GM12878 (cell line): ENCODE data around the gene TRERF1. TPM values are rescaled to one million over a fixed set of nuclear protein-coding genes. Genes with fewer than 3 reads are reported as not detected.

ENCODE experiments used
- ATAC-seq: fragments of 200-7000 bp; cut with Tn5 transposase; 3 replicates; pipeline ENCODE4 v1.9.1; 2020; ENCODE audit warnings: mild to moderate bottlenecking, moderate library complexity
- BruUV-seq: library from RNA; stranded (reverse); fragments of 400-500 nt; replicated peaks from 2 replicates; lab custom pipeline; 2021; lab: Mats Ljungman, UMichigan
- CTCF ChIA-PET: fragments of 300-600 bp; sonication (Branson Sonifier 250); formaldehyde crosslinking; extraction: SDS; loops from one replicate; lab custom pipeline; 2021; ENCODE audit warnings: inconsistent platforms; lab: Yijun Ruan, JAX
- POLR2A ChIA-PET: fragments of 350-600 bp; formaldehyde crosslinking; extraction: SDS; loops from one replicate; lab custom pipeline; 2021; ENCODE audit warnings: inconsistent platforms; lab: Charles Lee
- RAD21 ChIA-PET: fragments of 300-600 bp; sonication (Branson Sonifier 250); formaldehyde crosslinking; loops from one replicate; lab custom pipeline; 2023; ENCODE audit warnings: antibody characterized with exemption; ENCODE audit not compliant: unreplicated experiment; lab: Charles Lee
- SMC1A ChIA-PET: fragments of 300-600 bp; sonication (Branson Sonifier 250); formaldehyde crosslinking; loops from one replicate; lab custom pipeline; 2023; ENCODE audit not compliant: unreplicated experiment, uncharacterized antibody; lab: Charles Lee
- DNase-seq: peaks from one replicate; pipeline ENCODE4 v3.0.0-alpha.2; 2011; ENCODE audit warnings: low read depth, low spot score
- FAIRE-seq: peaks from 3 replicates; lab custom pipeline; 2011; peaks lifted over from hg19 to GRCh38; lab: Jason Lieb, UNC
- H2AFZ ChIP-seq: 2 replicates; pipeline ENCODE4 v1.6.0; 2011; ENCODE audit warnings: low read depth, low read length, control low read depth; ENCODE audit not compliant: control insufficient read depth
- H3K27ac ChIP-seq: 2 replicates; pipeline ENCODE4 v1.5.1; 2011; ENCODE audit warnings: control low read depth; ENCODE audit not compliant: control insufficient read depth, insufficient read depth
- H3K27me3 ChIP-seq, 2 experiments: replicated peaks in 1 of 2; 2 replicates each; pipeline versions ENCODE4 v1.6.0 to v1.6.1; 2011; ENCODE audit warnings: low read length in 1 of 2; ENCODE audit not compliant: control insufficient read depth in 2 of 2, insufficient read depth in 2 of 2
- H3K36me3 ChIP-seq, 2 experiments: 2 replicates each; pipeline ENCODE4 v1.5.1; 2011; ENCODE audit warnings: low read length in 1 of 2; ENCODE audit not compliant: control insufficient read depth in 2 of 2, insufficient read depth in 2 of 2
- H3K4me1 ChIP-seq: 2 replicates; pipeline ENCODE4 v1.6.1; 2011; ENCODE audit warnings: mild to moderate bottlenecking, low read length, moderate library complexity, mixed read lengths; ENCODE audit not compliant: control insufficient read depth, insufficient read depth
- H3K4me2 ChIP-seq: 2 replicates; pipeline ENCODE4 v1.6.0; 2011; ENCODE audit warnings: control low read depth; ENCODE audit not compliant: control insufficient read depth, insufficient read depth
- H3K4me3 ChIP-seq: fragments of 200-600 bp; sonication (generic); 2 replicates; pipeline ENCODE4 v1.5.1; 2016
- H3K79me2 ChIP-seq: 2 replicates; pipeline ENCODE4 v1.6.0; 2011; ENCODE audit warnings: low read length; ENCODE audit not compliant: control insufficient read depth, insufficient read depth
- H3K9ac ChIP-seq: 2 replicates; pipeline ENCODE4 v1.8.0; 2011; ENCODE audit warnings: low read length, control low read depth, mixed read lengths; ENCODE audit not compliant: control insufficient read depth, insufficient read depth
- H3K9me3 ChIP-seq: replicated peaks from 3 replicates; pipeline ENCODE4 v1.5.1; 2011; ENCODE audit warnings: mild to moderate bottlenecking, low read length; ENCODE audit not compliant: control insufficient read depth, insufficient read depth
- H4K20me1 ChIP-seq: 2 replicates; pipeline ENCODE4 v1.6.0; 2011; ENCODE audit not compliant: control insufficient read depth, insufficient read depth
- BCL11A ChIP-seq: IDR thresholded peaks from 2 replicates; pipeline ENCODE4 v1.6.1; 2011; ENCODE audit warnings: low read depth, low read length
- BRCA1 ChIP-seq: IDR thresholded peaks from 2 replicates; pipeline ENCODE4 v1.6.1; 2011; ENCODE audit warnings: low read depth, low read length, improper control_type of control experiment
- CBX3 ChIP-seq: fragments of 200-600 bp; sonication (generic); IDR thresholded peaks from 2 replicates; pipeline ENCODE4 v1.6.1; 2016; ENCODE audit warnings: low read depth, borderline replicate concordance
- CBX5 ChIP-seq: sonication (generic); IDR thresholded peaks from 2 replicates; pipeline ENCODE4 v1.6.1; 2016; ENCODE audit warnings: low read depth, moderate library complexity, mild to moderate bottlenecking, inconsistent platforms
- FOXK2 ChIP-seq: fragments of 450-650 bp; IDR thresholded peaks from 2 replicates; pipeline ENCODE4 v1.6.1; 2017; ENCODE audit warnings: mild to moderate bottlenecking, moderate library complexity
- IKZF2 ChIP-seq, 2 experiments: fragments of 450-650 bp; IDR thresholded peaks; 2 replicates each; pipeline ENCODE4 v1.6.1; 2017; ENCODE audit warnings: mild to moderate bottlenecking in 2 of 2, moderate library complexity in 2 of 2
- NR2F1 ChIP-seq: fragments of 450-650 bp; conservative IDR thresholded peaks from 2 replicates; pipeline ENCODE4 v1.6.1; 2017; ENCODE audit warnings: mild to moderate bottlenecking
- POLR2AphosphoS5 ChIP-seq: IDR thresholded peaks from 2 replicates; pipeline ENCODE4 v1.6.1; 2011; ENCODE audit warnings: mild to moderate bottlenecking, low read length, inconsistent platforms
- SMAD5 ChIP-seq: IDR thresholded peaks from 2 replicates; pipeline ENCODE4 v1.6.1; 2016; ENCODE audit warnings: antibody characterized with exemption, low read depth
- SMARCA5 ChIP-seq: fragments of 450-650 bp; IDR thresholded peaks from 2 replicates; pipeline ENCODE4 v1.6.1; 2017; ENCODE audit warnings: mild to moderate bottlenecking
- STAT1 ChIP-seq: fragments of 450-650 bp; conservative IDR thresholded peaks from 2 replicates; pipeline ENCODE4 v1.6.1; 2014; ENCODE audit warnings: antibody characterized with exemption, mild to moderate bottlenecking
- TCF3 ChIP-seq: IDR thresholded peaks from 2 replicates; pipeline ENCODE4 v1.6.1; 2012; ENCODE audit warnings: low read depth, mild to moderate bottlenecking, low read length, borderline replicate concordance; ENCODE audit not compliant: insufficient read depth
- WRNIP1 ChIP-seq: IDR thresholded peaks from 2 replicates; pipeline ENCODE4 v1.6.1; 2011; ENCODE audit warnings: low read depth, low read length, improper control_type of control experiment, borderline replicate concordance
- ZNF217 ChIP-seq: fragments of 450-650 bp; IDR thresholded peaks from 2 replicates; pipeline ENCODE4 v1.6.1; 2017; ENCODE audit warnings: antibody characterized with exemption, mild to moderate bottlenecking
- ZZZ3 ChIP-seq: IDR thresholded peaks from 2 replicates; pipeline ENCODE4 v1.6.1; 2011; ENCODE audit warnings: low read depth; ENCODE audit not compliant: control insufficient read depth, insufficient read length
- WGBS: methylation state at CpG from one replicate; pipeline ENCODE4 v1.1.6; 2016; ENCODE audit warnings: low lambda C conversion rate; ENCODE audit not compliant: insufficient replicate concordance, insufficient coverage; ENCODE audit errors: missing lambda C conversion rate; 5-methylcytosine and 5-hydroxymethylcytosine counted together
- in situ Hi-C: fragments of 300-500 bp; cut with MboI; formaldehyde crosslinking; loops from 9 replicates; pipeline ENCODE4 v1.14.3; 2018; ENCODE audit warnings: mixed read lengths
- intact Hi-C: fragments of 100-400 bp; cut with micrococcal nuclease; formaldehyde crosslinking; loops from one replicate; pipeline ENCODE4 v1.14.2; 2022; ENCODE audit not compliant: unreplicated experiment
- polyA plus RNA-seq, 11 experiments: library from polyadenylated mRNA; depleted of rRNA in 4 of 11; unstranded in 6 of 11; stranded (reverse) in 5 of 11; fragments of >200 nt; fragmentation: Nextera tagmentation in 4 of 11; fragmentation: Illumina TruSeq in 1 of 11; extraction: Ambion mirVana in 4 of 11; extraction: Trizol in 1 of 11; gene quantifications; 1 replicate in 1 of 11; 2 replicates in 10 of 11; pipeline versions ENCODE4 v1.2.1 to v1.2.3, GENCODE V29; 2011 to 2016; ENCODE audit warnings: inconsistent platforms in 2 of 11, missing spikeins in 2 of 11, low read depth in 1 of 11
- total RNA-seq, 4 experiments: library from RNA; depleted of rRNA in 3 of 4; stranded (reverse); fragments of >200 nt in 3 of 4; fragmentation: Illumina TruSeq in 1 of 4; extraction: Trizol in 1 of 4; gene quantifications; 2 replicates each; pipeline versions ENCODE4 v1.2.1 to v1.2.3, GENCODE V29; 2013 to 2021
- TF ChIP-seq, protein P1 (sequence below): fragments of 450-650 bp; formaldehyde crosslinking; IDR thresholded peaks from 2 replicates; pipeline ENCODE4 v1.5.0; 2022; ENCODE audit warnings: mild to moderate bottlenecking, missing genetic modification characterization
- TF ChIP-seq, protein P2 (sequence below): fragments of 450-650 bp; IDR thresholded peaks from 2 replicates; pipeline ENCODE4 v1.6.1; 2014; ENCODE audit warnings: mild to moderate bottlenecking

Gene TRERF1
- total and polyA plus RNA-seq, 10 of the 15 experiments (the other 5 are each of a cell fraction or from before 2014, with no cell fraction given), result 2.2 to 19.4 (median 7.2) TPM

GRCh38 chr6:42440027-42440426, 11.7 kb downstream of the TRERF1 start:
- no peak for FAIRE-seq
- 66% methylated on average over 6 of the region's 6 CpGs for WGBS

More at GRCh38 chr6:42440027-42440426, 11.7 kb downstream of the TRERF1 start:
- H3K79me2 ChIP-seq, result peaks cover 15% of the 10 kb centered on the region
- H3K27ac ChIP-seq, result no peak overlapping the region
- no peak overlapping the region for H2AFZ ChIP-seq
- H4K20me1 ChIP-seq, result no peaks in the 10 kb centered on the region
- no peak overlapping the region for H3K4me2 ChIP-seq
- peaks cover 3% of the 10 kb centered on the region; the same call in 2 of the 3 replicates for H3K9me3 ChIP-seq
- DNase-seq (no peak), ATAC-seq (no peak)
- H3K36me3 ChIP-seq, result peaks cover 0 to 4% of the 10 kb centered on the region in 2 experiments; a peak in 2 of 4 replicates
- H3K27me3 ChIP-seq, result no peaks in the 10 kb centered on the region
- no peak overlapping the region for H3K4me3 ChIP-seq
- ChIA-PET SMC1A (interaction anchor here (0.9 to 3.4 kb wide), 5 partner anchors 9 to 71 kb away, joined by 3 to 23 read pairs (median 3); partner anchors contain the start of gene TRERF1), POLR2A (interaction anchor here (0.6 to 1.4 kb wide), 2 partner anchors 11 to 12 kb away, joined by 4 to 5 read pairs; no protein-coding TSS in a partner anchor), RAD21 (interaction anchor here (1.0 to 2.9 kb wide), 2 partner anchors 9 to 12 kb away, joined by 4 to 10 read pairs; no protein-coding TSS in a partner anchor), CTCF (interaction anchor here (1.0 to 1.6 kb wide), 3 partner anchors 9 to 108 kb away, joined by 3 to 6 read pairs (median 5); no protein-coding TSS in a partner anchor)
- BruUV-seq, result no TSS peak
- in situ Hi-C loops, result no loop called here
- intact Hi-C loops, result no loop called here
- peaks cover 7% of the 10 kb centered on the region; the same call in 1 of the 2 replicates for H3K4me1 ChIP-seq
- H3K9ac ChIP-seq, result no peak overlapping the region
- TF ChIP-seq TCF3 (no peak), FOXK2 (no peak), POLR2AphosphoS5 (no peak), BCL11A (no peak), STAT1 (no peak), SMAD5 (no peak), IKZF2 (IDR thresholded peaks at IDR 0.05) (no peak), BRCA1 (no peak), ZZZ3 (no peak), WRNIP1 (no peak), CBX3 (no peak), CBX5 (no peak), ZNF217 (no peak), NR2F1 (no peak), SMARCA5 (no peak)
- TF ChIP-seq, protein P1, sequence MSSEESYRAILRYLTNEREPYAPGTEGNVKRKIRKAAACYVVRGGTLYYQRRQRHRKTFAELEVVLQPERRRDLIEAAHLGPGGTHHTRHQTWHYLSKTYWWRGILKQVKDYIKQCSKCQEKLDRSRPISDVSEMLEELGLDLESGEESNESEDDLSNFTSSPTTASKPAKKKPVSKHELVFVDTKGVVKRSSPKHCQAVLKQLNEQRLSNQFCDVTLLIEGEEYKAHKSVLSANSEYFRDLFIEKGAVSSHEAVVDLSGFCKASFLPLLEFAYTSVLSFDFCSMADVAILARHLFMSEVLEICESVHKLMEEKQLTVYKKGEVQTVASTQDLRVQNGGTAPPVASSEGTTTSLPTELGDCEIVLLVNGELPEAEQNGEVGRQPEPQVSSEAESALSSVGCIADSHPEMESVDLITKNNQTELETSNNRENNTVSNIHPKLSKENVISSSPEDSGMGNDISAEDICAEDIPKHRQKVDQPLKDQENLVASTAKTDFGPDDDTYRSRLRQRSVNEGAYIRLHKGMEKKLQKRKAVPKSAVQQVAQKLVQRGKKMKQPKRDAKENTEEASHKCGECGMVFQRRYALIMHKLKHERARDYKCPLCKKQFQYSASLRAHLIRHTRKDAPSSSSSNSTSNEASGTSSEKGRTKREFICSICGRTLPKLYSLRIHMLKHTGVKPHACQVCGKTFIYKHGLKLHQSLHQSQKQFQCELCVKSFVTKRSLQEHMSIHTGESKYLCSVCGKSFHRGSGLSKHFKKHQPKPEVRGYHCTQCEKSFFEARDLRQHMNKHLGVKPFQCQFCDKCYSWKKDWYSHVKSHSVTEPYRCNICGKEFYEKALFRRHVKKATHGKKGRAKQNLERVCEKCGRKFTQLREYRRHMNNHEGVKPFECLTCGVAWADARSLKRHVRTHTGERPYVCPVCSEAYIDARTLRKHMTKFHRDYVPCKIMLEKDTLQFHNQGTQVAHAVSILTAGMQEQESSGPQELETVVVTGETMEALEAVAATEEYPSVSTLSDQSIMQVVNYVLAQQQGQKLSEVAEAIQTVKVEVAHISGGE (CRISPR knock-in tag), result no peak
- TF ChIP-seq, protein P2, sequence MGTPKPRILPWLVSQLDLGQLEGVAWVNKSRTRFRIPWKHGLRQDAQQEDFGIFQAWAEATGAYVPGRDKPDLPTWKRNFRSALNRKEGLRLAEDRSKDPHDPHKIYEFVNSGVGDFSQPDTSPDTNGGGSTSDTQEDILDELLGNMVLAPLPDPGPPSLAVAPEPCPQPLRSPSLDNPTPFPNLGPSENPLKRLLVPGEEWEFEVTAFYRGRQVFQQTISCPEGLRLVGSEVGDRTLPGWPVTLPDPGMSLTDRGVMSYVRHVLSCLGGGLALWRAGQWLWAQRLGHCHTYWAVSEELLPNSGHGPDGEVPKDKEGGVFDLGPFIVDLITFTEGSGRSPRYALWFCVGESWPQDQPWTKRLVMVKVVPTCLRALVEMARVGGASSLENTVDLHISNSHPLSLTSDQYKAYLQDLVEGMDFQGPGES, result no peak
